Esophagus (tissue), 2 donors: Measurements from ENCODE around the gene PRRC2B. TPM values are rescaled to one million over a fixed set of nuclear protein-coding genes. Genes with fewer than 3 reads are reported as not detected.

Experiments
- H3K27ac ChIP-seq, 2 donors: one replicate each; pipeline ENCODE4 v1.5.1; 2013; ENCODE audit warnings: low read depth in 2 of 2, mild to moderate bottlenecking in 2 of 2, inconsistent platforms in 1 of 2, low read length in 1 of 2, moderate library complexity in 1 of 2
- H3K27me3 ChIP-seq, 2 donors: one replicate each; pipeline ENCODE4 v1.6.1; 2013; ENCODE audit warnings: low read length in 2 of 2, control low read depth in 1 of 2, mild to moderate bottlenecking in 1 of 2; ENCODE audit not compliant: insufficient read depth in 2 of 2, control insufficient read depth in 1 of 2
- H3K36me3 ChIP-seq, 2 donors: one replicate each; pipeline ENCODE4 v1.6.1; 2013; ENCODE audit warnings: low read length in 1 of 2; ENCODE audit not compliant: control insufficient read depth in 2 of 2, insufficient read depth in 2 of 2
- H3K4me1 ChIP-seq, 2 donors: one replicate each; pipeline ENCODE4 v1.6.1; 2013; ENCODE audit warnings: low read length in 1 of 2; ENCODE audit not compliant: control insufficient read depth in 2 of 2, insufficient read depth in 2 of 2
- H3K4me3 ChIP-seq, 2 donors: one replicate each; pipeline ENCODE4 v1.5.1; 2013; ENCODE audit warnings: low read length in 2 of 2, mild to moderate bottlenecking in 2 of 2, low read depth in 1 of 2, moderate library complexity in 1 of 2
- H3K9me3 ChIP-seq, 2 donors: one replicate each; pipeline ENCODE4 v1.6.1; 2013; ENCODE audit warnings: mild to moderate bottlenecking in 2 of 2, low read depth in 1 of 2, low read length in 1 of 2, moderate library complexity in 1 of 2; ENCODE audit not compliant: control insufficient read depth in 2 of 2, insufficient read depth in 1 of 2
- WGBS, 2 donors: extraction: QIAGEN DNeasy Blood & Tissue Kit; methylation state at CpG; one replicate each; pipeline ENCODE4 v1.1.7; 2013; 5-methylcytosine and 5-hydroxymethylcytosine counted together
- polyA plus RNA-seq, 2 donors: library from polyadenylated mRNA; stranded (reverse); fragments of 200-250 nt; gene quantifications; one replicate each; pipeline ENCODE4 v1.2.3, GENCODE V29; 2013
- donor health status: healthy with polysubstance abuse.
- donor health status: Bipolar disorder and iron deficiency.

The PRRC2B gene
- polyA plus RNA-seq, 2 donors, result 26.8 to 60.0 TPM

GRCh38 chr9:131478421-131478868 is 84.6 kb downstream of the PRRC2B start:
- 51% methylated on average over 12 of the region's 12 CpGs for WGBS, 2 donors
- Histone ChIP-seq H3K27ac (no peak overlapping the region), H3K4me1 (peaks cover 2 to 6% of the 10 kb centered on the region in 2 donors), H3K27me3 (no peaks in the 10 kb centered on the region), H3K36me3 (peaks cover 38 to 81% of the 10 kb centered on the region in 2 donors), H3K9me3 (no peaks in the 10 kb centered on the region), H3K4me3 (no peak overlapping the region)

- WGBS, 2 donors, result 87 to 91% methylated on average over 10 of the region's 10 CpGs
- Histone ChIP-seq H3K27ac (no peak overlapping the region), H3K9me3 (no peaks in the 10 kb centered on the region), H3K4me3 (no peak overlapping the region), H3K36me3 (peaks cover 35 to 80% of the 10 kb centered on the region in 2 donors), H3K27me3 (no peaks in the 10 kb centered on the region), H3K4me1 (peaks cover 2 to 6% of the 10 kb centered on the region in 2 donors)
Observed at GRCh38 chr9:131478911-131479310, 85.0 kb downstream of the PRRC2B start.

DNA sequence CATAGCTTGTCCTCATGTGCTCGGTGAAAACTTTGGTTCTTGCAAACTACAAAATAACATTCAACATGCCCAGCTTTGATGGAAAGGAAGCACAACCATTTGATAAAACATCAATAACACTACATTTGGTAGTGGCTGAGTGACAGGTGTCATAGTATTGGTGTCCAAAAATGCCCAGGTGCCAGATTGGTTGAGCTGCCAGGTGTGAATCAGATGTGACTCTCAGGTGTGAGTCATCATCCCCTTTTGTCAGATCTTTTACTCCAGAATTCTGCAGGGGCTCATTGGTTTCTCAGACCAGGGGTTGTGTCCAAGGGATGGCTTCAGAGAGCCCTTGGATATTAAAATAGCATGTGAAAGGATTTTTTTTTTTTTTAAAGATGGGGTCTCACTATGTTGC is 86.4 kb downstream of the PRRC2B start:
- no peak overlapping the region for H3K27ac ChIP-seq
- WGBS, 2 donors, result 81 to 89% methylated on average over 1 of the region's 1 CpG
- H3K27me3 ChIP-seq, result no peaks in the 10 kb centered on the region
- peaks cover 2 to 6% of the 10 kb centered on the region in 2 donors for H3K4me1 ChIP-seq
- H3K36me3 ChIP-seq, result peaks cover 38 to 82% of the 10 kb centered on the region in 2 donors
- H3K9me3 ChIP-seq, result no peaks in the 10 kb centered on the region
- no peak overlapping the region for H3K4me3 ChIP-seq

- Histone ChIP-seq H3K36me3 (peaks cover 33 to 77% of the 10 kb centered on the region in 2 donors), H3K27me3 (no peaks in the 10 kb centered on the region), H3K4me1 (peaks cover 2 to 10% of the 10 kb centered on the region in 2 donors), H3K9me3 (no peaks in the 10 kb centered on the region), H3K4me3 (no peak overlapping the region), H3K27ac (peak overlapping the region; percentile 23 to 26)
- WGBS, 2 donors, result 63 to 77% methylated on average over 19 of the region's 19 CpGs
Observed at GRCh38 chr9:131481441-131482342, 87.8 kb downstream of the PRRC2B start.

DNA sequence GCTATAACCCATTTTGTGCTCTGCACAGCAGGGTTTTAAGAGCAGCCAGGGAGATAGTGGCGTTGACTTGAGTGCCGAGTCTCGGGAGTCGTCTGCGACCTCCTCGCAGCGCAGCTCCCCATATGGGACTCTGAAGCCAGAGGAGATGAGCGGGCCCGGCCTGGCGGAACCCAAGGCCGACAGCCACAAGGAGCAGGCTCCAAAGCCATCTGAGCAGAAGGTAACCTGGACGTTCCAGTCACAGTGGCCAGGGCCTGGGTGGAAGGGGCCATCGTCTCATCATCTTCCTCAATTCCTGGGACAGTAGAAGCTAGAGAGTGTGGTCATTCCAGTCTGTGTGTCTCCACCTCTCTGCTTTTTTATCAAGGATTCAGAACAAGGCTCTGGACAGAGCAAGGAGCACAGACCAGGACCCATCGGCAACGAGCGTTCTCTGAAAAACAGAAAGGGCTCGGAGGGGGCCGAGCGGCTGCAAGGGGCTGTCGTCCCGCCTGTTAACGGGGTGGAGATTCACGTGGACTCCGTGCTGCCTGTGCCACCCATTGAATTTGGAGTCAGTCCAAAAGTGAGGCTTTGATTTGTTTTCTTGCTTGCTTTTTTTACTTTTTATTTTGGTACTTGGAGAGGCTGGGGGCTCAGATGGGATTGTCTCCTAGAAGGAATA is 88.6 kb downstream of the PRRC2B start:
- H3K27me3 ChIP-seq, result no peaks in the 10 kb centered on the region
- H3K27ac ChIP-seq, result peak overlapping the region in 1 of 2 donors; percentile 26
- no peaks in the 10 kb centered on the region for H3K9me3 ChIP-seq
- H3K4me1 ChIP-seq, result peaks cover 2 to 10% of the 10 kb centered on the region in 2 donors
- H3K4me3 ChIP-seq, result no peak overlapping the region
- H3K36me3 ChIP-seq, result peaks cover 26 to 75% of the 10 kb centered on the region in 2 donors
- WGBS, 2 donors, result 87 to 88% methylated on average over 24 of the region's 24 CpGs

GRCh38 chr9:131483319-131484050 is 89.6 kb downstream of the PRRC2B start:
- H3K4me1 ChIP-seq, result peaks cover 2 to 10% of the 10 kb centered on the region in 2 donors
- no peaks in the 10 kb centered on the region for H3K9me3 ChIP-seq
- H3K27me3 ChIP-seq, result no peaks in the 10 kb centered on the region
- WGBS, 2 donors, result 68 to 82% methylated on average over 9 of the region's 9 CpGs
- H3K27ac ChIP-seq, result no peak overlapping the region
- no peak overlapping the region for H3K4me3 ChIP-seq
- peaks cover 27 to 75% of the 10 kb centered on the region in 2 donors for H3K36me3 ChIP-seq

GRCh38 chr9:131484051-131484445 is 90.2 kb downstream of the PRRC2B start:
- no peak overlapping the region for H3K4me3 ChIP-seq
- H3K27ac ChIP-seq, result peak overlapping the region in 1 of 2 donors; percentile 19
- H3K9me3 ChIP-seq, result no peaks in the 10 kb centered on the region
- peaks cover 27 to 75% of the 10 kb centered on the region in 2 donors for H3K36me3 ChIP-seq
- WGBS, 2 donors, result 88 to 96% methylated on average over 7 of the region's 7 CpGs
- H3K4me1 ChIP-seq, result peaks cover 2 to 10% of the 10 kb centered on the region in 2 donors
- no peaks in the 10 kb centered on the region for H3K27me3 ChIP-seq

DNA sequence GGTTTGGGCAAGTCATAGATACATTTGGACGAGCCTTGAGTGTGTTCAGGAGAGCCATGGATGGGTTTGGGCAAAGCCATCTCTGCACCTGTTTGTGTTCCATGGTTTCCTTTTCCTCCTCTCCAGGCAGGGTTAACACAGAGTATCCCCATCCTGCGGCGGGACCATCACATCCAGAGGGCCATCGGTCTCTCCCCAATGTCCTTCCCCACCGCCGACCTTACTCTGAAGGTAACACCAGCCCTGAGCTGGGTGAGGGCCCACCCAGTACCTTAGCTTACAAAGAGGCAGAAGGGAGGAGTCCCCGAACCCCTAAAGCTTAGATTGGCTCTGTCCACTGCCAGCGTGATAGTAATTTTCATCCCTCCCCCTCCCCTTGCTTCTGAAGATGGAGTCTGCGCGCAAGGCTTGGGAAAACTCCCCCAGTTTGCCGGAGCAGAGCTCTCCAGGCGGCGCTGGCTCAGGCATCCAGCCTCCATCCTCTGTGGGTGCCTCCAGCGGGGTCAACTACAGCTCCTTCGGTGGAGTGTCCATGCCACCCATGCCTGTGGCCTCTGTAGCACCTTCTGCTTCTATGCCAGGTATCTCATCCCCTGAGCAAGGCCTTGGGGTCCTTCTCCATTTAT is 90.8 kb downstream of the PRRC2B start:
- Histone ChIP-seq H3K4me3 (no peak overlapping the region), H3K9me3 (no peaks in the 10 kb centered on the region), H3K27ac (no peak overlapping the region), H3K27me3 (no peaks in the 10 kb centered on the region), H3K36me3 (peaks cover 27 to 74% of the 10 kb centered on the region in 2 donors), H3K4me1 (peaks cover 2 to 10% of the 10 kb centered on the region in 2 donors)
- WGBS, 2 donors, result 92 to 93% methylated on average over 15 of the region's 15 CpGs

- Histone ChIP-seq H3K4me3 (no peak overlapping the region), H3K27me3 (no peaks in the 10 kb centered on the region), H3K36me3 (peaks cover 24 to 76% of the 10 kb centered on the region in 2 donors), H3K27ac (no peak overlapping the region), H3K4me1 (peaks cover 2 to 10% of the 10 kb centered on the region in 2 donors), H3K9me3 (no peaks in the 10 kb centered on the region)
- WGBS, 2 donors, result 76 to 88% methylated on average over 12 of the region's 12 CpGs
Observed at GRCh38 chr9:131485206-131485605, 91.3 kb downstream of the PRRC2B start.
